Measurements from ENCODE around the gene PPP4C. TPM values are rescaled to one million over a fixed set of nuclear protein-coding genes. Genes with fewer than 3 reads are reported as not detected.

Gene PPP4C
- total and polyA plus RNA-seq, 2 of the 8 experiments (the other 6 are each of a cell fraction or from before 2014, with no cell fraction given): 148 to 298 TPM

- TF ChIP-seq E2F6 (IDR thresholded peaks at IDR 0.05) (no peak), TEAD4 (IDR thresholded peaks at IDR 0.05; ENCODE audit: low read depth, low read length) (no peak), TAF1 (IDR thresholded peaks at IDR 0.05; ENCODE audit: low read depth, low read length) (no peak)
Measured at GRCh38 chr16:30117768-30118167, 42.0 kb downstream of the PPP4C start (continued).
